Brain pericyte (primary cell): ENCODE results near the gene C4A.
"Not testable (repeated sequence)": the region's sequence is repeated elsewhere in the genome, so short reads cannot be mapped to it uniquely, and the experiment has no call there.

ENCODE experiments used
- DNase-seq: peaks from one replicate; pipeline ENCODE4 v3.0.0-alpha.2; 2012; ENCODE audit warnings: low read depth, low spot score

The C4A gene

DNA sequence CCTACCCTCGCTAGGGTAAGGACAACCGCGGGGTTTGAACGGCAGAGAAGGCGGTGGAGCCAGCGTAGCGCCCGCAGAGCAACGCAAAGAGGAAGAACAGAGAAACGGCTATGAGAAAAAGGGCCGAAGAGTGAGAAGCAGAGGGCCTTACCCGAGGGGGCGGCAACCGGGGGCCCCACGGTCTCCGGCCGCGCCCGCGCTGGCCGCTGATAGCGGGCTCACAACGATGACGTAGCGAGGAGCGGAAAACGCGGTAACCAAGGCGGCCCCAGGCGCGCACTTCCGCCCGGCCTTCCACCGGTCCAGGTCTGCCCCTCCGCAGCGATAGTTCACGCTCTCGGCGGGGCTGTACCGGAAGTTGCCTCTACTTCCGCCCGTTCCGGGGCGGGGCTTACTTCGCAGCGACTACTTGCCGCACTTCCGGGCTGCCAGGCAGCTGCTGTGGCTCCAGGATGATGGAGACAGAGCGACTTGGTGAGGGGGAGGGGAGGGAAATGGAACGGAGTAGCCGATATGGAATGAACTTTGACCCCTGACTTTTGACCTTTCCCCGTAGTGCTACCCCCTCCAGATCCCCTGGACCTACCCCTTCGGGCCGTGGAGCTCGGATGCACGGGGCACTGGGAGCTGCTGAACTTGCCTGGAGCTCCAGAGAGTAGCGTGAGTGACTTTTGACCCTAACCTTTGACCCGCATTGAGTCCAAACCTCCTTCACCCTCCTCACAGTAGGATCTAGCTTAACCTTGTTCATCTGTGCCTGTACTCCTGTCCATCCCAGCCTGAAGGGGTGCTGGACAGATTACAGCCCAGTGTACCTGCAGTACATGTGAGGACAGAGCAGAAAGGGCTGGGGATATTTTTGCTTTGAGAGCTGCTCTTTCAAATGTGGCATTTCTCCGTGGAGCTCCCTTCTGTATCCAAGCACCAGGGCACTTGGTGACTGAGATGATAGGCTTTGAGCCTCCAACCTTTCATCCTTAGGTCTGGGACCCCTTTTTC lies 22.8 kb upstream of the C4A start, which contains the start of the genes NELFE and SKIC2:
Gene NELFE, minus strand, starts transcription at position 231 of the 999 bp plus-strand sequence. CDS start 525 bp downstream, outside the sequence.
Gene SKIC2, plus strand, starts transcription at position 435 of the 999 bp plus-strand sequence. Its CDS starts 18 bp downstream, at position 453.
- DNase-seq, result peak; percentile 96

DNA sequence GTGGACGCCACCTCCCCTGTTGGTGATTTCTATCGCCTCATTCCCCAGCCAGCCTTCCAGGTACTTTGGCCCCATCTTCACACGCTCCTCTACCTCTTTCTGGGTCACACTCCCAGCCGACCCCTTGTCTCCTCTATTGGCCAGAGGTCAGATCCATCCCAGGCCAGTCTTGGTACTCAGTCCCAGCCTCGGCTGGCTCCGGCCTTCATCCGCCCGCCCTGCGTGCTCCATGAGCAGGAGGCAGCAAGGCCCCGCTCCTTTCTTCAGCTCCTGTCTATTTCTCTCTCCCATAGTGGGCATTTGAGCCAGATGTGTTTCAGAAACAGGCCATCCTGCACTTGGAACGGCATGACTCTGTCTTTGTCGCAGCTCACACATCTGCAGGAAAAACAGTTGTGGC lies 20.2 kb upstream of the C4A start:
- no peak for DNase-seq

DNA sequence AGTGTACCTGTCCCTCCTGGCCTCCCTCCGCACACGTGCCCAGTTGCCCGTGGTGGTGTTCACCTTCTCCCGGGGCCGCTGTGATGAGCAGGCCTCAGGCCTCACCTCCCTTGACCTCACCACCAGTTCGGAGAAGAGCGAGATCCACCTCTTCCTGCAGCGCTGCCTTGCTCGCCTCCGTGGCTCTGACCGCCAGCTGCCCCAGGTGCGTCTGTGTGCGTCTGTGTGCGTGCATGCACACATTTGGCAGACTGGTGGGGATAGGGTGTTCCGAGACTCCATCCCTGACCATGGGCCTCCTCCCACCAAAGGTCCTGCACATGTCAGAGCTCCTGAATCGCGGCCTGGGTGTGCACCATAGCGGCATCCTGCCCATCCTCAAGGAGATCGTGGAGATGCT lies 17.9 kb upstream of the C4A start:
- no peak for DNase-seq

DNA sequence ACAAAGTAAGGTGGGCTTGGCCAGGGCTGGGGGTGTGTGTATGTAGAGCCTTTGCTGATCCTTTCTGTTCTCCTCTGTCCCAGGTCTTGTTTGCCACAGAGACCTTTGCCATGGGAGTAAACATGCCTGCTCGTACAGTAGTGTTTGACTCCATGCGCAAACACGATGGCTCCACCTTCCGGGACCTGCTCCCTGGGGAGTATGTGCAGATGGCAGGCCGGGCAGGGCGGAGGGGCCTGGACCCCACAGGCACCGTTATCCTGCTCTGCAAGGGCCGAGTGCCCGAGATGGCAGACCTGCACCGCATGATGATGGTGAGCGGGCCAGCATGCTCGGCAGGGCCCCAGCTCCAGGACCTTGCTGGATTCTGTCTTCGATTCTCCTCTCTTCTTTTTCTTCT lies 16.2 kb upstream of the C4A start:
- no peak for DNase-seq

DNA sequence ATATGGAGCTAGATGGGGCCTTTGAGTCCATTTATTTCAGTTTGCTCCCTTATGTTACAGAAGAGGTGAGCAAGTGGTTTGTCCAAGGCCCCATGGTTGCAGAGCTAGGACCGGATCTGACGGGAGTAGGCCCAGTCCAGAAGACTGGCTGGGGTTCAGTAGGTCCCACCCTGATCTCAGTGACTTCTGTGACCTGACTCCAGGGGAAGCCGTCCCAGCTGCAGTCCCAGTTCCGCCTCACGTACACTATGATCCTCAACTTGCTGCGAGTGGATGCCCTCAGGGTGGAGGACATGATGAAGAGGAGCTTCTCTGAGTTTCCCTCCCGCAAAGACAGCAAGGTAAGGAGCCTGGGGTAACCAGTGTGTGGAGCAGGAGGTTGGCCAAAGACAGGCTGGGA lies 15.4 kb upstream of the C4A start:
- DNase-seq, result no peak

DNA sequence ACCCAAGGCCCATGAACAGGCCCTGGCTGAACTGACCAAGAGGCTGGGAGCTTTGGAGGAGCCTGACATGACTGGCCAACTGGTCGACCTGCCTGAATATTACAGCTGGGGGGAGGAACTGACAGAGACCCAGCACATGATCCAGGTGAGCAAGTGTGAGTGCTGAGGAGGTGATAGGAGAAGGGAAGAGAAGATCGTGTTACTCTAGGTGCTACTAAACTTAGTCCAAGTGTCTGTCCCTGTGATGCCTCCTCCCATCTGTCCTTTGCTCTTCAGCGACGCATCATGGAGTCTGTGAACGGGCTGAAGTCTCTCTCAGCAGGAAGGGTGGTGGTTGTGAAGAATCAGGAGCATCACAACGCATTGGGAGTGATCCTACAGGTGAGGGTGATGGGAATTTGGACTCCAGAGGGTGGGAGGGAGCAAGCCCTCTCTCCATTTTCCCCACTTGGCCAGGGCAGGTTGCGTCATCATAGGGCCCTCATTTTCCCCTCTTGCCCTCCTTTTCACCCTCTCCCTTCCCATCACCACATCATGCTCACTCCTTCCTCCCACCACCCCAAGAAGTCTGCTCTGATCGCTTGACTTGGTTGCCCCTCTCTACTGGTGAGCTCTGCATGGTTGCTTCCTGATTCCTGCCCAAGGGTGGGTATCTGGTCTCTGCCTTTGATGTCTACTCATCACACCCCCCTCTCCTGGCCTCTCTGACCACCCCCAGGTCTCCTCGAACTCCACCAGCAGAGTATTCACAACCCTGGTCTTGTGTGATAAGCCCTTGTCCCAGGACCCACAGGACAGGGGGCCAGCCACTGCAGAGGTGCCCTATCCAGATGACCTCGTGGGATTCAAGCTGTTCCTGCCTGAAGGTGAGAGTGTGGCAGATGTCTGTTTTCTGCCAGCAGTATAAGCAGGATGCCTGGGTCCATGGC lies 14.6 kb upstream of the C4A start:
- no peak for DNase-seq

DNA sequence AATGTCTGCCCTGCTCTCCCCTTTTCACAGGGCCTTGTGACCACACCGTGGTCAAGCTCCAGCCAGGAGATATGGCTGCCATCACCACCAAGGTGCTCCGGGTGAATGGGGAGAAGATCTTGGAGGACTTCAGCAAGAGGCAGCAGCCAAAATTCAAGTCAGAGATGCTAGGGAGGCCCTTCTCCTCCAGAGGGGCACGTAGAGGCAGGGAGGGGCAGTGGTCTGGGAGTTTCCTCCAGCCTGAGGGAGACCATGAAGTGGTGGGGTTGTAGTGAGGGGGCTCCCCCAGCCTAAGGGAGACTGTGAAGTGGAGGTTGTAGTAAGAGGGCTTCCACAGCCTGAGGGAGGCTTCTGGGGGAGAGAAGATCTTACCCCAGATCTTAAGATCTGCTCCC lies 13.9 kb upstream of the C4A start:
- DNase-seq, result no peak

DNA sequence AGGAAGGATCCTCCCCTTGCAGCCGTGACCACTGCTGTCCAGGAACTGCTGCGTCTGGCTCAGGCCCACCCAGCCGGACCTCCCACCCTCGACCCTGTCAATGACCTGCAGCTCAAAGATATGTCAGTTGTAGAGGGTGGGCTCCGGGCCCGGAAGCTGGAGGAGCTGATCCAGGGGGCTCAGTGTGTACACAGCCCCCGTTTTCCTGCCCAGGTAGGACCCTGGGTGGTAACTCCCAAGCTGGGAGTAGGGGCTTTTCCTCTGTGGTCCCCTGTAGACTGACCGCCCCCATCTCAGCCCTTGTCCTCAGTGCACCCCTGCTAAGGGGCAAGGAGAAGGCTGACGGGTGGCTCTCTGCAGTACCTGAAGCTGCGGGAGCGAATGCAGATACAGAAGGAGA lies 13.5 kb upstream of the C4A start:
- DNase-seq, result no peak

DNA sequence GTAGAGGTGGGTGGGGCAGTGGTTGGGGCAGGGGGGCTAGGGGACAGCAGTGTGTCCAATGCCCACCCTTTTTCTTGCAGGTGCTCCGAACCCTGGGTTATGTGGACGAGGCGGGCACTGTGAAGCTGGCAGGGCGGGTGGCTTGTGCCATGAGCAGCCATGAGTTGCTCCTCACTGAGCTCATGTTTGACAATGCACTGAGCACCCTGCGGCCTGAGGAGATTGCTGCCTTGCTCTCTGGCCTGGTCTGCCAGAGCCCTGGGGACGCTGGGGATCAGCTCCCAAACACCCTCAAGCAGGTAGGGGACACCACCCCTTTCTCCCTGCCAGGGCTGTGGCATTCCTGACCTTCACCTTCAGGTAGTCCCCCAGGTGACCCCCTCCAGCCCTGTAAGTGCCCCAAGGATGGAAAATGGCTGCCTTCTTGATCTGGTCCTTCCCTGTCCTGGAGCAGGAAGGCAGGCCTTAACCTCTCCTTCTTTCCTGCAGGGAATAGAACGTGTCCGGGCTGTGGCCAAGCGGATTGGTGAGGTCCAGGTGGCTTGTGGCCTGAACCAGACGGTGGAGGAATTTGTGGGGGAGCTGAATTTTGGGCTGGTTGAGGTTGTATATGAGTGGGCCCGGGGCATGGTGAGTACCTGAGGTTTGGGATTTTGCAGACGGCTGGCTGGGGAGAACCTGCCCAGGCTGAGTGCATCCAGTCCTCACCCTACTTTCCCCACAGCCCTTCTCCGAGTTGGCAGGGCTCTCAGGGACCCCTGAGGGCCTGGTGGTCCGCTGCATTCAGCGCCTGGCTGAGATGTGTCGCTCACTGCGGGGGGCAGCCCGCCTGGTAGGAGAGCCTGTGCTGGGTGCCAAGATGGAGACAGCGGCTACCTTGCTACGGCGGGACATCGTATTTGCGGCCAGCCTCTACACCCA lies 12.8 kb upstream of the C4A start:
- DNase-seq, result no peak

DNA sequence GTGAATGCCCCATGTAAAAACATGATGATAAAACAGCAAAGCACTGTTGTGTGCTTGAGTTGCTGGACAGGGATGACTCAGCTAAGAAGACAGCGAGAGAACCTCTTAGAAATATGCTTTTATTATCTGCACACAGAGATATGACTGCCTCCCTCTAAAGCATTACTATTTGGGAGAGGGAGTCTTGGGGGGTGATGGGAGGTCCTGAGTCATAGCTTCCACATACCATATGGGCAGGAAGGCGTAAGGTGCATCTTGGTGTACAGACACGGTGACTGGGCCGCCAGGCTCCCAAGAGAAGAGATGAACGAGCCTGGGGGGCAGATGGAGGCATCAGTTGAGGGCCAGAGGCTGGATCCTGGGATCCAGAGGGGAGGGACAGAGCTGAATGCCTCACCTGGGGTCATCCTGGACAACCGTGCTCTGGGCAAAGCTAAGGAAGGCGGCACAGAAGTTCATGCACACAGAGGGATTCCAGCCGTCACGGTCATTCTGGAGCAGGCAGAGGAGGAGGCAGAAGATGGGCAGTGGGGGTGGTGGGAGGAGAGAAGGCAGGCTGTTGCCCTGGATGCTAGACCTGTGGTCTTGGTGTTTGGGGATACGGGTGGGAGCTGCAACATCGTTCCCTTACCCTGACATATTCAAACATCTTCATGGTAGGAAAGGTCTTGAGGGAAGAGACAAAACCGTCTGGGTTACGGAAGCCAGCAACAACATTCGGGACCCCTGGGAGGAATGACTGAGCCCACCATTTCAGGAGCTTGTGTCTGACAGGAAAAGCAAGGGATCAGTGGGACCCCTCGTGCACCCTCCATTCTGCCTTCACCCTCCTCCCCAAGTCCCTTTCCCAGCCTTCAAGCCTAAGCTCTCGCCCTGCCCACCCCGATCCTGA lies 11.9 kb upstream of the C4A start:
- DNase-seq, result no peak

DNA sequence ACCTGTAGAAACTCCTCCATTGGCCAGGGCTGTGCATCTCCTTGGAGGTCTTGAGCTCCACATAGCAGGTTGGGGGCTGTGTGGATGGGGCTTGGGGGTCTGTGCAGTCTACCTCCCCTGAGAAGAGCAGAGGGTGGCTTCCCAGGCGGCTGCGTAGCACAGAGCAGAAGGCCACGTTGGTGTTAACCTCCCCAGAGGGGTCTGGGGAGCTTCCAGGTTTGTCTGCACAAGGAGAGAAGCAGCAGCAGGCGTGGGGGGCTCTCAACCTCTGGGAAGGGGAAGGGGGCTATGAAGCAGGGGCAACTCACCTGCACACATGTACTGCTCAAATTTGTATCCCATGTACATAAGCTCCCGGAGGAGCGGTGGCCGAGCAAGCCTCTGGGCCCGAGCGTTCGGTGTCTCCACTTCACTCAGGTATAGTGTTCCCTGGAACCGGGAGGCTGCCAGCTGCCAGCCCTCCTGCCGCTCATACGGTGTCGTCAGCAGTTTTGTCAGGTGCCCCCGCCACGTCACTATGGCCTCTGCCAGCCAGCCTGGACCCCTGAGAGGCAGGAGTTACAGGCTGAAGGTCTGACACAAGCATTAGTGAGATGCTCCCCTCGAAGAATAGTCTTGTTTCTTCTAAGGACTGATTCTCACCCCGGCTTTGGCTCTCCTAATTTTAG lies 11.1 kb upstream of the C4A start:
- no peak for DNase-seq

DNA sequence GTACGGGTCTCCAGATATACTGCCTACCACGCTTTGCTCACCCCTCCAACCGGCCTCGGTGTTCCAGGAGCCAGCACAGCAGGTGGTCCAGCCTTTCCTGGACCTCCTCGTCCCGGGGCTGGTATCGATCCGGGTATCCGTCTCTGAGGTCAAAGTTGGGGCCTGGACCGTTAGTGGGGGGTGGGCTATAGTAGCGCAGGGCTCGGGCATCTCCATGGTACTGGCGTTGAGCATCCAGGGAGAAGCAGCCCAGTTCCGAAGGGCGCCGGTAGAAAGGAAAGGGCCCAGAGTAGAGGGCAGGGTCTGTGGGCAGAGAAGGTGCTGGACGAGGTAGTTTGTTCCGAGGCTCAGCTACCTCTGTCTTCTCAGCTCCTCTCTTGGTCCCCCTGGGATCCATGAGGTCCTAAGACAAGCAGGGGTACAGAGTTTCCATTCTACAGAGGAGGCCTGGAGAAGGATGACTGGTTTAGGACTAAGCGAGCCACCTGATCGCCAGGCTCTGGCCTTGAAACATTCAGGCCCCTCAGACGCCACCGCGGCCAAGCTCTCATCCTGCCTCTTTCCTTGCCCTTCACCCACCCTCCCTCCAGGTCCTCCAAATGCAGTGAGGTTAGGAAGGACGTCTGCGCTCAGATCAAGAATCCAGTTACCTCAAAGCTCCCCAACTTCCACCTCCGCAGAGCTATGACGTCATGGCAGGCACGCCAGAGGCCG lies 10.4 kb upstream of the C4A start:
- no peak for DNase-seq

DNA sequence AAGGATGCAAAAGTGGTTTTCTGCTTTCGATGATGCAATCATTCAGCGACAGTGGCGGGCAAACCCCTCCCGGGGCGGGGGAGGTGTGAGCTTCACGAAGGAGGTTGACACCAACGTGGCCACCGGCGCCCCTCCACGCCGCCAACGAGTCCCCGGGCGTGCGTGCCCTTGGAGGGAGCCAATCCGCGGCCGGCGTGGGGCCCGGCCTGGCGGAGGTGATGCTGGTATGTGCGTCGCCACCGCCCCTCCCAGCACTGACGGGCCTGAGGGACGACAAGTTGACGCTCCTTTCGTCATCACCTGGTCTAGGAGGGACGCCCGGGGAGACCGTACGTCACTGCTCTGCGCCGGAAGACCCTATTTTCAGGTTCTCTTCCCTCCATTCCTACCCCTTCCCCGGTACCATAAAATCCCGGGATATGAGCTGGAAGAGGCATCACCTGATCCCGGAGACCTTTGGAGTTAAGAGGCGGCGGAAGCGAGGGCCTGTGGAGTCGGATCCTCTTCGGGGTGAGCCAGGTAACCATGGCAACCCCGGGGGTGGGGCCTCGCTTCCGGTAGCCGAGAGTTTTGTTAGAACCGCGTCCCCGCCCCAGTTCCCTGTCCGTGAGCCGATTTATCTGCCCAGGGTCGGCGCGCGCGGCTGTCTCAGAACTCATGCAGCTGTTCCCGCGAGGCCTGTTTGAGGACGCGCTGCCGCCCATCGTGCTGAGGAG lies 9.7 kb upstream of the C4A start, which contains the start of gene DXO:
Gene DXO, minus strand, starts transcription at position 146 of the 716 bp plus-strand sequence. CDS start 463 bp downstream, outside the sequence.
- DNase-seq, result peak; percentile 93

DNA sequence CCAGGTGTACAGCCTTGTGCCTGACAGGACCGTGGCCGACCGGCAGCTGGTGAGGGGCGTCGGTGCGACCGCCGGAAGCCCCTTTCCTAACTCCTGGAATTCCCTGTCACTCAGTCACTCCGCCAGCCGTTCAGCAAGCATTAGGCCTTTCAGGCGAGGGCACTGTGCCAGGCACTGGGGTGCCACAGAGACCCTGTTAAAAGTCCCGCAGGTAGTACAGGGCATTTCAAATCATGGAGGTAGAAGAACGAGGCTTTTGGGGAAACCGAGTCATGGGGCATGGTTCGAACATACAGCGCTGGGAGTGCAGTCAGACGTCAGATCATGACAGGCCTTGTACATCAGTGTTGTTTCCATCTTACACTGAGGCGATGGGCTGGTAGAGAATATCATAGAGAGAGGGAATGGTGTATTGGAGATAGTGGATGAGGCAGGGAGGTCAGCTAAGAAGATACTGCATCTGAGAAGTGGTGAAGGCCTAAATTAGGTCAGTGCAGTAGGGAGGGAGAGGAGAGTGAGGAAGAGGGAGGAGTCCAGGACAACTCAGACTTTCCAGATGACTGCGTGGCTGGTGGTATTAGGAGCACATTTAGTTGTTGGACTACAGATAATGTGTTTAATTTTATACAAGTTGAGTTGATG lies 9.0 kb upstream of the C4A start:
- no peak for DNase-seq

DNA sequence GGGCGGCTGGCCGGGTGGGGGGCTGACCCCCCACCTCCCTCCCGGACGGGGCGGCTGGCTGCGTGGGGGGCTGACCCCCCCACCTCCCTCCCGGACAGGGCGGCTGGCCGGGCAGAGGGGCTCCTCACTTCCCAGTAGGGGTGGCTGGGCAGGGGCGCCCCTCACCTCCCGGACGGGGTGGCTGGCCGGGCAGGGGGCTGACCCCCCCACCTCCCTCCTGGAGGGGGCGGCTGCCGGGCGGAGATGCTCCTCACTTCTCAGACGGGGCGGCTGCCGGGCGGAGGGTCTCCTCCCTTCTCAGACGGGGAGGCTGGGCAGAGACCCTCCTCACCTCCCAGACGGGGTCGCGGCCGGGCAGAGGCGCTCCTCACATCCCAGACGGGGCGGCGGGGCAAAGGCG lies 5.8 kb upstream of the C4A start:
- DNase-seq, result not testable (repeated sequence)

DNA sequence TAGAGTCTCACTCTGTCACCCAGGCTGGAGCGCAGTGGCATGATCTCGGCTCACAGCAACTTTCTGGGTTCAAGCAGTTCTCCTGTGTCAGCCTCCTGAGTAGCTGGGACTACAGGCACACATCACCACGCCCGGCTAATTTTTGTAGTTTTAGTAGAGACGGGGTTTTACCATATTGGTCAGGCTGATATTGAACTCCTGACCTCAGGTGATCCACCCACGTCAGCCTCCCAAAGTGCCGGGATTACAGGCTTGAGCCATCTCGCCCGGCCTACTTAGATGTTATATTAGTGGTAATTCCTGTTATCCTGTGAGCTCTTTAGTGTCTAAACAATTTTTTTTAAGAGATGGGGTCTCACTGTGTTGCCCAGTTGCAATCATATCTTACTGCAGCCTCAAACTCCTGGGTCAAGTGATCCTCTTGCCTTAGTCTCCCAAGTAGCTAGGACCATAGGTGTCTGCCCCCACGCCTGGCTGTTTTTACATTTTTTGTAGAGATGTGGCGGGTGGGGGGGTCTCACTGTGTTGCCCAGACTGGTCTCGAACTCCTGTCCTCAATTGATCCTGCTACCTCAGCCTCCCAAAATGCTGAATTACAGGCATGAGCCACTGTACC lies 3.9 kb upstream of the C4A start:
- no peak for DNase-seq

DNA sequence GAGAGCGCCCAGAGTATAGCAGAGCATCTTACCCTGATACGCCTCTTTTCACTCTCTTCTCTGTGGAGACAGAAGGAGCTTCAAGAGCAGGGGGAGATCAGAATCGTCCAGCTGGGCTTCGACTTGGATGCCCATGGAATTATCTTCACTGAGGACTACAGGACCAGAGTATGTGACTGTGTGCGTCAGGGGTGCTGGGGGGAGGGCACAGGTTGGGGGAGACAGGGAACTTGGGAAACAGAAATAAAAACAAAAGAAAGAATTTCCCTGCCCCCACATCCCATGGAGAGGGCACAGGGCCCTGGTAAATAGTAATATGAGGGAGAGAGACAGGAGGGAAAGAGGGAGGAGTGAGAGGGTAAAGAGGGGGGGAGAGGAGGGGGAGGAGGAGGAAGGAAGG lies 3.0 kb upstream of the C4A start:
- no peak for DNase-seq
